Tibial nerve (tissue), 4 donors: ENCODE measurements around the gene PCDHGA10. TPM values are rescaled to one million over a fixed set of nuclear protein-coding genes. Genes with fewer than 3 reads are reported as not detected.
A peak's percentile ranks its signal among the peaks of the same experiment; 100 is the strongest.
"Not testable (repeated sequence)": the region's sequence is repeated elsewhere in the genome, so short reads cannot be mapped to it uniquely, and the experiment has no call there.

Source experiments
- DNase-seq, 2 donors: peaks; one replicate each; pipeline ENCODE4 v3.0.0-alpha.2; 2019; ENCODE audit warnings: low spot score in 2 of 2
- H3K27ac ChIP-seq, 4 donors: fragments of 200-600 bp; sonication (generic) in 3 of 4; one replicate each; pipeline ENCODE4 v1.5.1; 2017 to 2019; ENCODE audit warnings: mild to moderate bottlenecking in 1 of 4
- H3K27me3 ChIP-seq, 2 donors: fragments of 200-600 bp; sonication (generic) in 1 of 2; one replicate each; pipeline versions ENCODE4 v1.5.1 to v1.6.0; 2017 to 2019
- H3K36me3 ChIP-seq, 3 donors: fragments of 200-600 bp; sonication (generic); one replicate each; pipeline ENCODE4 v1.5.1; 2018 to 2019
- H3K4me1 ChIP-seq, 4 donors: fragments of 200-600 bp; sonication (generic) in 3 of 4; one replicate each; pipeline ENCODE4 v1.5.1; 2017 to 2019
- H3K4me3 ChIP-seq, 4 donors: fragments of 200-600 bp; sonication (generic) in 3 of 4; one replicate each; pipeline ENCODE4 v1.5.1; 2017 to 2019; ENCODE audit warnings: mild to moderate bottlenecking in 1 of 4, moderate library complexity in 1 of 4
- H3K9me3 ChIP-seq, 4 donors: fragments of 200-600 bp; sonication (generic) in 3 of 4; one replicate each; pipeline ENCODE4 v1.5.1; 2017 to 2019
- CTCF ChIP-seq, 5 experiments: fragments of 200-600 bp in 3 of 5; fragments of 450-650 bp in 2 of 5; sonication (generic) in 3 of 5; IDR thresholded peaks; one replicate each; pipeline ENCODE4 v1.5.1; 2016 to 2019; ENCODE audit warnings: antibody characterized with exemption in 5 of 5, mild to moderate bottlenecking in 3 of 5, moderate library complexity in 2 of 5
- EP300 ChIP-seq, 2 donors: sonication (generic); formaldehyde crosslinking; IDR thresholded peaks; one replicate each; pipeline ENCODE4 v1.6.1; 2017; ENCODE audit warnings: antibody characterized with exemption in 2 of 2, mild to moderate bottlenecking in 1 of 2
- POLR2A ChIP-seq, 2 donors: fragments of 450-650 bp; IDR thresholded peaks; one replicate each; pipeline ENCODE4 v1.6.1; 2017; ENCODE audit warnings: antibody characterized with exemption in 2 of 2, mild to moderate bottlenecking in 2 of 2, moderate library complexity in 2 of 2
- WGBS, 2 donors: methylation state at CpG; one replicate each; pipeline ENCODE4 v1.1.5; 2018; 5-methylcytosine and 5-hydroxymethylcytosine counted together
- total RNA-seq, 4 donors: library from RNA; depleted of rRNA; stranded (reverse); fragments of >200 nt; gene quantifications; one replicate each; pipeline ENCODE4 v1.1.0, GENCODE V29; 2016

The PCDHGA10 gene
- total RNA-seq, 4 donors from 2014 or later, result 7.6 to 15.0 (median 10.6) TPM

GRCh38 chr5:141413540-141414069, 818 bp downstream of the PCDHGA10 start:
- no peak for DNase-seq
- peak overlapping the region in 2 of 4 donors; percentile 34 to 37 for H3K4me3 ChIP-seq
- 20 to 25% methylated on average over 25 of the region's 25 CpGs for WGBS, 2 donors

GRCh38 chr5:141414548-141415274, 1.9 kb downstream of the PCDHGA10 start:
- not testable (repeated sequence) for H3K4me3 ChIP-seq, H3K27me3 ChIP-seq, H3K27ac ChIP-seq, DNase-seq
- peaks cover under 1 to 100% (median 46%) of the 10 kb centered on the region in 4 donors for H3K9me3 ChIP-seq
- 26 to 40% methylated on average over 26 to 31 of the region's 46 CpGs for WGBS, 2 donors
- peaks cover 0 to 35% (median 0%) of the 10 kb centered on the region in 3 donors for H3K36me3 ChIP-seq
- H3K4me1 ChIP-seq, result peaks cover 0 to 20% (median 0%) of the 10 kb centered on the region in 4 donors

More at GRCh38 chr5:141413540-141414069, 818 bp downstream of the PCDHGA10 start:
- peaks cover 0 to 29% (median 0%) of the 10 kb centered on the region in 3 donors for H3K36me3 ChIP-seq
- no peaks in the 10 kb centered on the region for H3K27me3 ChIP-seq
- no peak for TF ChIP-seq CTCF (IDR thresholded peaks at IDR 0.05)
- TF ChIP-seq POLR2A (IDR thresholded peaks at IDR 0.05), result no peak
- TF ChIP-seq EP300 (IDR thresholded peaks at IDR 0.05), result no peak
- peaks cover 5 to 100% (median 43%) of the 10 kb centered on the region in 4 donors for H3K9me3 ChIP-seq
- no peak overlapping the region for H3K27ac ChIP-seq
- peaks cover 0 to 14% (median 0%) of the 10 kb centered on the region in 4 donors for H3K4me1 ChIP-seq

GRCh38 chr5:141415275-141415618, 2.5 kb downstream of the PCDHGA10 start:
- WGBS, 2 donors, result 25 to 31% methylated on average over 15 to 21 of the region's 24 CpGs
- not testable (repeated sequence) for H3K4me3 ChIP-seq, H3K27ac ChIP-seq, H3K27me3 ChIP-seq, DNase-seq
- Histone ChIP-seq H3K4me1 (peaks cover 0 to 20% (median 0%) of the 10 kb centered on the region in 4 donors), H3K36me3 (peaks cover 0 to 33% (median 0%) of the 10 kb centered on the region in 3 donors), H3K9me3 (peaks cover 0 to 100% (median 48%) of the 10 kb centered on the region in 4 donors)

GRCh38 chr5:141417494-141418172, 4.8 kb downstream of the PCDHGA10 start, which contains the start of gene PCDHGB7:
Gene PCDHGB7, plus strand, starts transcription at chr5:141417677. Its CDS starts 183 bp downstream, at chr5:141417860.
- peaks cover 0 to 20% (median 0%) of the 10 kb centered on the region in 4 donors for H3K4me1 ChIP-seq
- peak; percentile 37 to 60 for DNase-seq
- H3K4me3 ChIP-seq, result peak within 1 kb of the TSS; percentile 15 to 46 (median 24)
- not testable (repeated sequence) for H3K27me3 ChIP-seq
- peak; percentile 43 to 66 (median 50) for TF ChIP-seq CTCF (IDR thresholded peaks at IDR 0.05)
- H3K9me3 ChIP-seq, result peaks cover 0 to 100% (median 52%) of the 10 kb centered on the region in 4 donors
- 10 to 16% methylated on average over 35 to 47 of the region's 47 CpGs for WGBS, 2 donors
- H3K27ac ChIP-seq, result peak within 1 kb of the TSS in 1 of 4 donors; percentile 40
- peaks cover 0 to 30% (median 0%) of the 10 kb centered on the region in 3 donors for H3K36me3 ChIP-seq

GRCh38 chr5:141419074-141419880, 6.5 kb downstream of the PCDHGA10 start:
- H3K4me1 ChIP-seq, result peaks cover 0 to 20% (median 0%) of the 10 kb centered on the region in 4 donors
- no peak overlapping the region for H3K4me3 ChIP-seq
- DNase-seq, result no peak
- H3K36me3 ChIP-seq, result peaks cover 0 to 32% (median 0%) of the 10 kb centered on the region in 3 donors
- H3K9me3 ChIP-seq, result peaks cover 0 to 100% (median 49%) of the 10 kb centered on the region in 4 donors
- WGBS, 2 donors, result 34 to 46% methylated on average over 32 to 34 of the region's 74 CpGs
- no peak overlapping the region for H3K27ac ChIP-seq
- no peak for TF ChIP-seq CTCF (IDR thresholded peaks at IDR 0.05)
- no peaks in the 10 kb centered on the region for H3K27me3 ChIP-seq
